ENCODE data around the gene MAN2A1. TPM values are rescaled to one million over a fixed set of nuclear protein-coding genes. Genes with fewer than 3 reads are reported as not detected.

The MAN2A1 gene
- total RNA-seq, 1 experiment from 2014 or later: 51.0 TPM

DNA sequence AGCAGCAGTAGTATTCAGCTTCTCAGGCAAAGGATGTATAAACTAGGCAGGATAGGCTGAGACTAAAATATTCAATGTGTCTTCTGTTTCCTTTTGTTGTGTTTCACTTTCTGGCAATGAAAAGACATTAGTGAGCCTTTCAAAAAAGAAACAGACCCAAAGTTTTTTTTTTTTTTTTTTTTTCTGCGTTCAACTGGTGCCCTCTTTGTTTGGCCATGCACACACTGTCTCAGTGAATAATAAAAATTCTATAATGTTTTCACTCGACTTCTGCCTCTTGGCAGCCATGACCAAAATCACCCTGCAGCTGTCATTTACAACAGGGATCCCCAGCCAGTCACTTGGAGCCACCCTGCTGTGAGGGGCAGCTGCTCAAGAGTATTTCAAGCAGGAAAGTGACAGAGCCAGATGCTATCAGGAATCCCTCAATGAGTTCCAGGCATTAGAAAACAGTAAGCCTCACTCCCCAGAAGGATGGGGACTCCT is 44.0 kb upstream of the MAN2A1 start:
- no TSS peak for BruUV-seq (replicated peaks)
- in situ Hi-C loops (cut with HindIII; ENCODE audit: low pct_unique_long_range_greater_than_20kb, low sequenced_read_pairs): no loop called here
- DNase-seq (ENCODE audit: low read depth, low spot score) (no peak), ATAC-seq (no peak)
- intact Hi-C loops (cut with micrococcal nuclease; ENCODE audit: unreplicated experiment): no loop called here
- Histone ChIP-seq H3K4me1 (ENCODE audit: control insufficient read depth, insufficient read depth, low read length) (no peaks in the 10 kb centered on the region), H3K27me3 (ENCODE audit: control insufficient read depth, insufficient read depth, low read length) (no peaks in the 10 kb centered on the region), H3K9me3 (ENCODE audit: control insufficient read depth, insufficient read depth, low read depth, low read length) (no peaks in the 10 kb centered on the region), H3K4me3 (ENCODE audit: low read depth in 2 of 2, low read length in 2 of 2) (no peak overlapping the region), H3K27ac (ENCODE audit: low read length) (no peak overlapping the region), H3K36me3 (ENCODE audit: control insufficient read depth, insufficient read depth, low read length) (no peaks in the 10 kb centered on the region)
- POLR2A ChIA-PET: no interaction called here
- CTCF ChIA-PET: no interaction called here
- TF ChIP-seq POLR2AphosphoS5 (IDR thresholded peaks at IDR 0.05; ENCODE audit: low read depth, low read length): no peak
- TF ChIP-seq, protein P1, sequence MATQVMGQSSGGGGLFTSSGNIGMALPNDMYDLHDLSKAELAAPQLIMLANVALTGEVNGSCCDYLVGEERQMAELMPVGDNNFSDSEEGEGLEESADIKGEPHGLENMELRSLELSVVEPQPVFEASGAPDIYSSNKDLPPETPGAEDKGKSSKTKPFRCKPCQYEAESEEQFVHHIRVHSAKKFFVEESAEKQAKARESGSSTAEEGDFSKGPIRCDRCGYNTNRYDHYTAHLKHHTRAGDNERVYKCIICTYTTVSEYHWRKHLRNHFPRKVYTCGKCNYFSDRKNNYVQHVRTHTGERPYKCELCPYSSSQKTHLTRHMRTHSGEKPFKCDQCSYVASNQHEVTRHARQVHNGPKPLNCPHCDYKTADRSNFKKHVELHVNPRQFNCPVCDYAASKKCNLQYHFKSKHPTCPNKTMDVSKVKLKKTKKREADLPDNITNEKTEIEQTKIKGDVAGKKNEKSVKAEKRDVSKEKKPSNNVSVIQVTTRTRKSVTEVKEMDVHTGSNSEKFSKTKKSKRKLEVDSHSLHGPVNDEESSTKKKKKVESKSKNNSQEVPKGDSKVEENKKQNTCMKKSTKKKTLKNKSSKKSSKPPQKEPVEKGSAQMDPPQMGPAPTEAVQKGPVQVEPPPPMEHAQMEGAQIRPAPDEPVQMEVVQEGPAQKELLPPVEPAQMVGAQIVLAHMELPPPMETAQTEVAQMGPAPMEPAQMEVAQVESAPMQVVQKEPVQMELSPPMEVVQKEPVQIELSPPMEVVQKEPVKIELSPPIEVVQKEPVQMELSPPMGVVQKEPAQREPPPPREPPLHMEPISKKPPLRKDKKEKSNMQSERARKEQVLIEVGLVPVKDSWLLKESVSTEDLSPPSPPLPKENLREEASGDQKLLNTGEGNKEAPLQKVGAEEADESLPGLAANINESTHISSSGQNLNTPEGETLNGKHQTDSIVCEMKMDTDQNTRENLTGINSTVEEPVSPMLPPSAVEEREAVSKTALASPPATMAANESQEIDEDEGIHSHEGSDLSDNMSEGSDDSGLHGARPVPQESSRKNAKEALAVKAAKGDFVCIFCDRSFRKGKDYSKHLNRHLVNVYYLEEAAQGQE (IDR thresholded peaks at IDR 0.05; ENCODE audit: insufficient read depth in 1 of 2, low read depth in 2 of 2, low read length in 1 of 2): no peak
- no peak for TF ChIP-seq TCF7L2 (IDR thresholded peaks at IDR 0.05; ENCODE audit: low read depth, low read length)
- TF ChIP-seq, protein P2, sequence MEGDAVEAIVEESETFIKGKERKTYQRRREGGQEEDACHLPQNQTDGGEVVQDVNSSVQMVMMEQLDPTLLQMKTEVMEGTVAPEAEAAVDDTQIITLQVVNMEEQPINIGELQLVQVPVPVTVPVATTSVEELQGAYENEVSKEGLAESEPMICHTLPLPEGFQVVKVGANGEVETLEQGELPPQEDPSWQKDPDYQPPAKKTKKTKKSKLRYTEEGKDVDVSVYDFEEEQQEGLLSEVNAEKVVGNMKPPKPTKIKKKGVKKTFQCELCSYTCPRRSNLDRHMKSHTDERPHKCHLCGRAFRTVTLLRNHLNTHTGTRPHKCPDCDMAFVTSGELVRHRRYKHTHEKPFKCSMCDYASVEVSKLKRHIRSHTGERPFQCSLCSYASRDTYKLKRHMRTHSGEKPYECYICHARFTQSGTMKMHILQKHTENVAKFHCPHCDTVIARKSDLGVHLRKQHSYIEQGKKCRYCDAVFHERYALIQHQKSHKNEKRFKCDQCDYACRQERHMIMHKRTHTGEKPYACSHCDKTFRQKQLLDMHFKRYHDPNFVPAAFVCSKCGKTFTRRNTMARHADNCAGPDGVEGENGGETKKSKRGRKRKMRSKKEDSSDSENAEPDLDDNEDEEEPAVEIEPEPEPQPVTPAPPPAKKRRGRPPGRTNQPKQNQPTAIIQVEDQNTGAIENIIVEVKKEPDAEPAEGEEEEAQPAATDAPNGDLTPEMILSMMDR (IDR thresholded peaks at IDR 0.05): no peak
- TF ChIP-seq SIN3A (IDR thresholded peaks at IDR 0.05; ENCODE audit: borderline replicate concordance, insufficient read depth, low read depth, low read length): no peak

- no peak for TF ChIP-seq POLR2AphosphoS5 (IDR thresholded peaks at IDR 0.05; ENCODE audit: low read depth, low read length)
- TF ChIP-seq, protein P1 (IDR thresholded peaks at IDR 0.05; ENCODE audit: insufficient read depth in 1 of 2, low read depth in 2 of 2, low read length in 1 of 2): no peak
- DNase-seq (ENCODE audit: low read depth, low spot score) (no peak), ATAC-seq (no peak)
- BruUV-seq (replicated peaks): no TSS peak
- intact Hi-C loops (cut with micrococcal nuclease; ENCODE audit: unreplicated experiment): no loop called here
- no peaks in the 10 kb centered on the region for H3K9me3 ChIP-seq (ENCODE audit: control insufficient read depth, insufficient read depth, low read depth, low read length)
- H3K27me3 ChIP-seq (ENCODE audit: control insufficient read depth, insufficient read depth, low read length): no peaks in the 10 kb centered on the region
- in situ Hi-C loops (cut with HindIII; ENCODE audit: low pct_unique_long_range_greater_than_20kb, low sequenced_read_pairs): no loop called here
- no peaks in the 10 kb centered on the region for H3K36me3 ChIP-seq (ENCODE audit: control insufficient read depth, insufficient read depth, low read length)
- no peak overlapping the region for H3K27ac ChIP-seq (ENCODE audit: low read length)
- no peak overlapping the region for H3K4me3 ChIP-seq (ENCODE audit: low read depth in 2 of 2, low read length in 2 of 2)
- ChIA-PET POLR2A (no interaction called here), CTCF (no interaction called here)
- no peaks in the 10 kb centered on the region for H3K4me1 ChIP-seq (ENCODE audit: control insufficient read depth, insufficient read depth, low read length)
Observed at GRCh38 chr5:109649318-109649717, 40.4 kb upstream of the MAN2A1 start.

Data from Panc1 (cell line).